ENCODE data around the gene KLHL22.

- TF ChIP-seq POLR2A (IDR thresholded peaks at IDR 0.05; ENCODE audit: low read depth, low read length) (no peak), CTCF (IDR thresholded peaks at IDR 0.05; ENCODE audit: extremely low read depth in 1 of 2, insufficient read depth in 1 of 2, low read depth in 1 of 2, low read length in 2 of 2) (no peak), JUN (IDR thresholded peaks at IDR 0.05; ENCODE audit: borderline replicate concordance, insufficient read depth, insufficient read length, low read depth) (no peak), MYC (IDR thresholded peaks at IDR 0.05; ENCODE audit: low read depth, low read length) (no peak), EZH2 (IDR thresholded peaks at IDR 0.05; ENCODE audit: borderline replicate concordance, low read depth, low read length, severe bottlenecking) (no peak)
Measured at GRCh38 chr22:20433191-20433590, 62.4 kb downstream of the KLHL22 start.

Data from endothelial cell of umbilical vein (primary cell).